ENCODE data around the gene ENTPD3.

Gene ENTPD3

GRCh38 chr3:40465456-40465855 lies 78.5 kb downstream of the ENTPD3 start:
- Histone ChIP-seq H3K27me3 (ENCODE audit: insufficient read depth, poor library complexity, severe bottlenecking) (no peaks in the 10 kb centered on the region), H3K4me3 (ENCODE audit: severe bottlenecking) (no peak overlapping the region), H3K4me1 (ENCODE audit: insufficient read depth, poor library complexity, severe bottlenecking) (no peaks in the 10 kb centered on the region), H3K36me3 (ENCODE audit: low read depth) (peaks cover 36% of the 10 kb centered on the region), H3K9me3 (ENCODE audit: severe bottlenecking) (no peaks in the 10 kb centered on the region), H3K27ac (ENCODE audit: poor library complexity, severe bottlenecking) (no peak overlapping the region)
- no peak for DNase-seq (ENCODE audit: low spot score)
- peak; percentile 7; the same call in 1 of the 3 replicates for ATAC-seq (ENCODE audit: low read depth)
- TF ChIP-seq, protein P1, sequence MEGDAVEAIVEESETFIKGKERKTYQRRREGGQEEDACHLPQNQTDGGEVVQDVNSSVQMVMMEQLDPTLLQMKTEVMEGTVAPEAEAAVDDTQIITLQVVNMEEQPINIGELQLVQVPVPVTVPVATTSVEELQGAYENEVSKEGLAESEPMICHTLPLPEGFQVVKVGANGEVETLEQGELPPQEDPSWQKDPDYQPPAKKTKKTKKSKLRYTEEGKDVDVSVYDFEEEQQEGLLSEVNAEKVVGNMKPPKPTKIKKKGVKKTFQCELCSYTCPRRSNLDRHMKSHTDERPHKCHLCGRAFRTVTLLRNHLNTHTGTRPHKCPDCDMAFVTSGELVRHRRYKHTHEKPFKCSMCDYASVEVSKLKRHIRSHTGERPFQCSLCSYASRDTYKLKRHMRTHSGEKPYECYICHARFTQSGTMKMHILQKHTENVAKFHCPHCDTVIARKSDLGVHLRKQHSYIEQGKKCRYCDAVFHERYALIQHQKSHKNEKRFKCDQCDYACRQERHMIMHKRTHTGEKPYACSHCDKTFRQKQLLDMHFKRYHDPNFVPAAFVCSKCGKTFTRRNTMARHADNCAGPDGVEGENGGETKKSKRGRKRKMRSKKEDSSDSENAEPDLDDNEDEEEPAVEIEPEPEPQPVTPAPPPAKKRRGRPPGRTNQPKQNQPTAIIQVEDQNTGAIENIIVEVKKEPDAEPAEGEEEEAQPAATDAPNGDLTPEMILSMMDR (IDR thresholded peaks at IDR 0.05; ENCODE audit: poor library complexity, severe bottlenecking) = no peak

GRCh38 chr3:40468018-40468417 lies 81.0 kb downstream of the ENTPD3 start:
- Histone ChIP-seq H3K36me3 (ENCODE audit: low read depth) (peaks cover 13% of the 10 kb centered on the region), H3K27ac (ENCODE audit: poor library complexity, severe bottlenecking) (no peak overlapping the region), H3K27me3 (ENCODE audit: insufficient read depth, poor library complexity, severe bottlenecking) (no peaks in the 10 kb centered on the region), H3K9me3 (ENCODE audit: severe bottlenecking) (no peaks in the 10 kb centered on the region), H3K4me1 (ENCODE audit: insufficient read depth, poor library complexity, severe bottlenecking) (no peaks in the 10 kb centered on the region), H3K4me3 (ENCODE audit: severe bottlenecking) (no peak overlapping the region)
- no peak for ATAC-seq (ENCODE audit: low read depth)
- TF ChIP-seq, protein P1 (IDR thresholded peaks at IDR 0.05; ENCODE audit: poor library complexity, severe bottlenecking) = no peak
- no peak for DNase-seq (ENCODE audit: low spot score)

GRCh38 chr3:40470701-40471100 lies 83.7 kb downstream of the ENTPD3 start:
- Histone ChIP-seq H3K27ac (ENCODE audit: poor library complexity, severe bottlenecking) (no peak overlapping the region), H3K4me3 (ENCODE audit: severe bottlenecking) (no peak overlapping the region), H3K9me3 (ENCODE audit: severe bottlenecking) (no peaks in the 10 kb centered on the region), H3K4me1 (ENCODE audit: insufficient read depth, poor library complexity, severe bottlenecking) (no peaks in the 10 kb centered on the region), H3K36me3 (ENCODE audit: low read depth) (no peaks in the 10 kb centered on the region), H3K27me3 (ENCODE audit: insufficient read depth, poor library complexity, severe bottlenecking) (no peaks in the 10 kb centered on the region)
- DNase-seq (ENCODE audit: low spot score) = no peak
- TF ChIP-seq, protein P1 (IDR thresholded peaks at IDR 0.05; ENCODE audit: poor library complexity, severe bottlenecking) = no peak
- no peak for ATAC-seq (ENCODE audit: low read depth)

DNA sequence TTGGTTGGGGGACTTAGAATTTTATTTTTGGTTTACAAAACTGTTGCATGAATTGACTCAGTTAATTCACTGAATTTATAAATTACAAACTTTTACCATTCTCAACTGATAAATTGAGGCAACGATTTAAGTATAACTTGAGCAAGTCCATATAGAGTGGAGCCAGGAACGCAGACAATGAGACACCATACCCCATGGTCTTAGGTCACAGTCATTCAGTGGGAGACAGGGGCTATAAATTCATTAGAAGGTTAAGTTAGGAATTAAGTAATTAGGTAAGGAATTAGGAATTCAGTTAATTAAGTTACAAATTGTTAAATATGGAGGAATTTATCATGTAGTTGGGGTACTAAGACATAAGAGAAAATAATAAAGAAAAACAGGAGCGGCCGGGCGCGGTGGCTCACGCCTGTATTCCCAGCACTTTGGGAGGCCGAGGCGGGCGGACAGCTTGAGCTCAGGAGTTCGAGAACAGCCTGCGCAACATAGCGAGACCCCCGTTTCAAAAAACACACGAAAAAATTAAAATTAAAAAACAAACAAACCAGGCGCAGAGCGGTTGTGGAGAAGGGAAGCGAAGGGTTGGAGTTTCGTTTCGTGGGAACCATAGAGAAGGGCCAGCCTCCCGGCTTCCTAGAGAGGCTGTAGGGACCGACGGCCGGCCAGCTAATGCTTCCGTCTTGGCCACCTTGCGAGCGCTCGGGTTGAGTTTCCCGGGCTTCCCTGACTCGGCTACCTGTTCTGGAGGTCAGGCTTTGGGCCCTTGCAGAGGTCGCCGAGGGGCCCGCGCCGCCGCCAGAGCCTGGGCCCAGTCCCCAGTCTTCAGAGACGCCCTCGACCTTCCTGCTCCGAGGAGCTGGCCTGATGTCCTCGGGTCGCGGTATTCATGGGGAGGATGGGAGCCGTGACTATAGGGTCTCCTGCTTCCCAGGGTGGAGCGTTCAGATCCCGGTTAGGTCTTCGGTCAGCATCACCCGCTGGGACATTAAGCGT lies 89.8 kb downstream of the ENTPD3 start, which contains the start of gene ZNF619:
Gene ZNF619 (plus strand): TSS at position 645 of the 993 bp plus-strand sequence. CDS start 858 bp downstream, outside the sequence.
- Histone ChIP-seq H3K4me1 (ENCODE audit: insufficient read depth, poor library complexity, severe bottlenecking) (no peaks in the 10 kb centered on the region), H3K9me3 (ENCODE audit: severe bottlenecking) (no peaks in the 10 kb centered on the region), H3K4me3 (ENCODE audit: severe bottlenecking) (peak within 1 kb of the TSS; percentile 89), H3K36me3 (ENCODE audit: low read depth) (peaks cover 12% of the 10 kb centered on the region), H3K27ac (ENCODE audit: poor library complexity, severe bottlenecking) (no peak within 1 kb of the TSS), H3K27me3 (ENCODE audit: insufficient read depth, poor library complexity, severe bottlenecking) (no peaks in the 10 kb centered on the region)
- DNase-seq (ENCODE audit: low spot score) = peak; percentile 69
- peak; percentile 93 for ATAC-seq (ENCODE audit: low read depth)
- TF ChIP-seq, protein P1 (IDR thresholded peaks at IDR 0.05; ENCODE audit: poor library complexity, severe bottlenecking) = no peak

All from RWPE2 (cell line).